GM18505 (cell line): ENCODE data around the gene KDM1A.

Experiments used
- ATAC-seq: cut with Tn5 transposase; IDR thresholded peaks from one replicate; pipeline ENCODE4 v1.9.1; 2021; ENCODE audit not compliant: unreplicated experiment
- POLR2A ChIP-seq: IDR thresholded peaks from 4 replicates; pipeline ENCODE4 v1.6.1; 2011; ENCODE audit warnings: borderline replicate concordance; ENCODE audit not compliant: insufficient read depth, insufficient read length; ENCODE audit errors: extremely low read depth

Gene KDM1A

DNA sequence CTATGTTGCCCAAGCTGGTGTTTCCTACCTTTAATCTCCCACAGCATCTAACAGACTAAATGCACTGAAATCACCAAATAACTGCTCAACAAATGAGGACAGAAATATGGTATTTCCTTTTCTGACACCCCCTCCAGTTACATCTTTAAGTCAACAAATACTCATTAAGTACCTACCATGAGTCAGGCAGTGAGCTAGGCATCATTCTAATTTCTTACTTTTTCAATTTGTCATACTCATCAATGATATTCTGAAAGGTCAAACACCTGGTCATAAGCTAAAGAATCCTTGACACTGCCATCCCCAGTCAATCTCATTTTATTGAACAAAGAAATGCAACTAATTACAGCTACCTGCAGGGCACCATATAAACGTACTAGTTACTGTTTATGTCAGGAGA lies 112.8 kb downstream of the KDM1A start:
- no peak for ATAC-seq
- TF ChIP-seq POLR2A: no peak
